ENCODE results near the gene PICK1. TPM values are rescaled to one million over a fixed set of nuclear protein-coding genes. Genes with fewer than 3 reads are reported as not detected.

The PICK1 gene
- total RNA-seq, 2 donors from 2014 or later: 33.9 to 56.2 TPM

- no peaks in the 10 kb centered on the region for H3K9me3 ChIP-seq
- no peak overlapping the region for H3K27ac ChIP-seq
- no peak overlapping the region for H3K4me3 ChIP-seq
- H3K27me3 ChIP-seq (replicated peaks; ENCODE audit: insufficient read depth): no peaks in the 10 kb centered on the region
- H3K4me1 ChIP-seq (ENCODE audit: control insufficient read depth in 1 of 2, low read depth in 2 of 2): peaks cover 8 to 18% of the 10 kb centered on the region in 2 donors
- no peak for DNase-seq (ENCODE audit: low spot score)
- no peaks in the 10 kb centered on the region for H3K36me3 ChIP-seq
- no peak for ATAC-seq (ENCODE audit: insufficient number of reproducible peaks, low FRiP score, low read depth)
- TF ChIP-seq CTCF (IDR thresholded peaks at IDR 0.05): no peak
These were observed 39.9 kb downstream of the PICK1 start for GRCh38 chr22:38097058-38097457.

- no peak for ATAC-seq (ENCODE audit: insufficient number of reproducible peaks, low FRiP score, low read depth)
- no peak overlapping the region for H3K4me3 ChIP-seq
- H3K27me3 ChIP-seq (replicated peaks; ENCODE audit: insufficient read depth): no peaks in the 10 kb centered on the region
- DNase-seq (ENCODE audit: low spot score): no peak
- H3K27ac ChIP-seq: peak overlapping the region in 1 of 2 donors; percentile 23
- peaks cover 8 to 18% of the 10 kb centered on the region in 2 donors for H3K4me1 ChIP-seq (ENCODE audit: control insufficient read depth in 1 of 2, low read depth in 2 of 2)
- H3K36me3 ChIP-seq: no peaks in the 10 kb centered on the region
- no peaks in the 10 kb centered on the region for H3K9me3 ChIP-seq
- peak; percentile 20 for TF ChIP-seq CTCF (IDR thresholded peaks at IDR 0.05)
These were observed 40.6 kb downstream of the PICK1 start for GRCh38 chr22:38097557-38098409.

GRCh38 chr22:38098410-38099249, 41.4 kb downstream of the PICK1 start:
- Histone ChIP-seq H3K27ac (peak overlapping the region; percentile 31 to 37), H3K36me3 (no peaks in the 10 kb centered on the region), H3K9me3 (no peaks in the 10 kb centered on the region), H3K4me1 (ENCODE audit: control insufficient read depth in 1 of 2, low read depth in 2 of 2) (peaks cover 8 to 18% of the 10 kb centered on the region in 2 donors), H3K4me3 (no peak overlapping the region), H3K27me3 (replicated peaks; ENCODE audit: insufficient read depth) (no peaks in the 10 kb centered on the region)
- ATAC-seq (ENCODE audit: insufficient number of reproducible peaks, low FRiP score, low read depth): no peak
- no peak for TF ChIP-seq CTCF (IDR thresholded peaks at IDR 0.05)
- no peak for DNase-seq (ENCODE audit: low spot score)

GRCh38 chr22:38103641-38104040, 46.4 kb downstream of the PICK1 start:
- no peaks in the 10 kb centered on the region for H3K9me3 ChIP-seq
- no peaks in the 10 kb centered on the region for H3K27me3 ChIP-seq (replicated peaks; ENCODE audit: insufficient read depth)
- peaks cover 2 to 15% of the 10 kb centered on the region in 2 donors for H3K4me1 ChIP-seq (ENCODE audit: control insufficient read depth in 1 of 2, low read depth in 2 of 2)
- no peak overlapping the region for H3K27ac ChIP-seq
- ATAC-seq (ENCODE audit: insufficient number of reproducible peaks, low FRiP score, low read depth): no peak
- no peak for TF ChIP-seq CTCF (IDR thresholded peaks at IDR 0.05)
- H3K36me3 ChIP-seq: no peaks in the 10 kb centered on the region
- DNase-seq (ENCODE audit: low spot score): no peak
- H3K4me3 ChIP-seq: no peak overlapping the region

GRCh38 chr22:38104084-38104483, 46.9 kb downstream of the PICK1 start:
- no peaks in the 10 kb centered on the region for H3K27me3 ChIP-seq (replicated peaks; ENCODE audit: insufficient read depth)
- TF ChIP-seq CTCF (IDR thresholded peaks at IDR 0.05): peak; percentile 15
- ATAC-seq (ENCODE audit: insufficient number of reproducible peaks, low FRiP score, low read depth): no peak
- H3K36me3 ChIP-seq: no peaks in the 10 kb centered on the region
- peaks cover 0 to 12% of the 10 kb centered on the region in 2 donors for H3K4me1 ChIP-seq (ENCODE audit: control insufficient read depth in 1 of 2, low read depth in 2 of 2)
- no peak overlapping the region for H3K27ac ChIP-seq
- no peaks in the 10 kb centered on the region for H3K9me3 ChIP-seq
- no peak overlapping the region for H3K4me3 ChIP-seq
- DNase-seq (ENCODE audit: low spot score): no peak
